Suppressor macrophage treated with lipopolysaccharide for 1 hour (primary cell): ENCODE measurements around the gene OR1J2.
A peak's percentile ranks its signal among the peaks of the same experiment; 100 is the strongest.
"Not testable (repeated sequence)": the region's sequence is repeated elsewhere in the genome, so short reads cannot be mapped to it uniquely, and the experiment has no call there.

Experiments used
- DNase-seq, 3 donors: peaks; one replicate each; pipeline ENCODE4 v3.0.0-alpha.2; 2020 to 2022

OR1J2 gene, protein sequence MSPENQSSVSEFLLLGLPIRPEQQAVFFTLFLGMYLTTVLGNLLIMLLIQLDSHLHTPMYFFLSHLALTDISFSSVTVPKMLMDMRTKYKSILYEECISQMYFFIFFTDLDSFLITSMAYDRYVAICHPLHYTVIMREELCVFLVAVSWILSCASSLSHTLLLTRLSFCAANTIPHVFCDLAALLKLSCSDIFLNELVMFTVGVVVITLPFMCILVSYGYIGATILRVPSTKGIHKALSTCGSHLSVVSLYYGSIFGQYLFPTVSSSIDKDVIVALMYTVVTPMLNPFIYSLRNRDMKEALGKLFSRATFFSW

DNA sequence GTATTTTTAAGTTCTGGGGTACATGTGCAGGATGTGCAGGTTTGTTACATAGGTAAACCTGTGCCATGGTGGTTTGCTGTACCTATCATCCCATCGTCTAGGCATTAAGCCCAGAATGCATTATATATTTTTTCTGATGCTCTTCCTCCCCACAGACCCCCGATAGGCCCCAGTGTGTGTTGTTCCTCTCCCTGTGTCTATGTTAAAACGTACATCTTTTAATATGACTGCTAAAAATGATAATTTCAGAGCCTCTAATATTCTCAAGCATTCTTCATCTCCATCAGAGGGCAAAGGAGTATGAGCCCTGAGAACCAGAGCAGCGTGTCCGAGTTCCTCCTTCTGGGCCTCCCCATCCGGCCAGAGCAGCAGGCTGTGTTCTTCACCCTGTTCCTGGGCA is at the start of gene OR1J2:
Gene OR1J2 (plus strand): TSS at position 301 of the 400 bp plus-strand sequence. CDS start 0 bp downstream, at position 301.
- DNase-seq = no peak

DNA sequence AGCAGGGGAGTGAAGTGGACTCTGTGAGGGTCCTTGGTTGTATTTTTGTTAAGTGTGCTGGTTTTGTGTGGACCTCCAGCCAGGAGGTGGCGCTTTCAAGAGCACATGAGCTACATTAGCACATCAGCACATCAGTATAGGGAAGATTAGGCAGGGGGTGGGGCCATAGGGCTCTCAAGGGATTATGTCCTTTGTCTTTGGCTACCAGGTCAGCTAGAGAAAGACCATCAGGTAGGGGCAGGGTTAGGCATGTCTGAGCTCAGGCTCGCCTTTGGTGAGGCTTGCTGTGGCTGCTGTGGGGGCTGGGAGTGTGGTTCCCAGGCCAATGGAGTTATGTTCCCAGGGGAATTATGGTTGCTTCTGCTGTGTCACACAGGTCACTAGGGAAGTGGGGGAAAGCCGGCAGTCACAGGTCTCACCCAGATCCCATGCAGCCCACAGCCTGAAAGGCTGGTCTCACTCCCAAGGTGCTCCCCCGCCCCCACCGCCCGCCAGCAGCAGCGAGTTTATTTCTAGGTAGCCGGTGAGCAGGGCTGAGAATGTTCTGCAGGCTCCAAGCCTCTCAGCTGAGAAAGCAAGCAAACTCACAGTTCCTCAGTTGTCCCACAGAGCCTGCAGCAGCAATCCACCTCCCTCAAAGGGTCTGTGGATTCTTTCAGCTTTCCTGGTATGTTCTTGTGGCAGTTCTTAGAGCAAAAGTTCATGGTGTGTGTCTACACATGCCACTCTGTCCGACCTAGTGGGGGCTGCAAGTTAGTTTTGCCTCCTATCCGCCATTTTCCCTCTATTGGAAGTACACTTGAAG is 46.6 kb upstream of the OR1J2 start:
- DNase-seq = peak in 2 of 3 donors; percentile 14 to 20

DNA sequence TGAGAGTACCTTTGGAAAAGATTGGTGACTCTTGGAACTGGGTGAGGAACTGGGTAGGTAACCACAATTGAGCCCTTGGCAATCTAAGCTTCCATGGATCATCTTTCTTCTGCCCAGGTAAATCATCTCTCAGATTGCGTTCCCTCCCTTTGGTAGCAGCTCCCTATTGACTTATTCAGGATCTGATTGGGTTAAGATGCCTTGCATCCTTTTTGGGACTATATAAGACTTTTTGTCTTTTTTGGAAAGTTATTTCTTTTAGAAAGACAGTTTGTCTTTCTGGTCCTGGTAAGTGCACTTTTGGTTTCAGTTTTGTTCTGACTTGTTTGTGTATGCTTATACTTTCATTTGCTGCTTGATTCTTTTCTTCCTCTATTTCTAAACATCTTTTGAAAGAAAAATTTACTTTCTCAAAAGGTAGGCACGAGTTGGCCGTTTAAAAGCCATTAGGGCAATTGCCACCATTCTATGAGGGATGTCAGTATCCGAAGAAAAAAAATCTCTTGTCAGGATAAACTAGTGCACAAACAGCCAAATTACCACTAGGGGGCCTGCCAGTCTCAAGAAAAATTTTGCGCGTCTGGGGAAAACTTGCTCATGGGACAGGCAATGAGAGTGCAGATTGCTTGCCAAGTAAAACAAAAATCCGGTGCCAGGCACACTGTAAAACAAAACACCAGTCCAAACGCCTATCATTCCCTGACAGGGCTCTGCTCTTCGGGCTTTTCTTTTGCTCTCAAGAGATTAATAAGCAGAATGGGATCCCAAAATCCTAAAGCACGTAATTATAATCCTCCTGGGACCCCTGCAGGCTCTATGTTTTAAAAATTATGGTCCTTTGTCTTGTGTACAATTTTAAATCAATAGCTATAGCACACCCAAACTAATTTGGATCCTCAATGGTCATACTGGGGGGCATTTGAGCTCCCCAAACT is 45.7 kb upstream of the OR1J2 start:
- DNase-seq = peak; percentile 81 to 87 (median 82)

DNA sequence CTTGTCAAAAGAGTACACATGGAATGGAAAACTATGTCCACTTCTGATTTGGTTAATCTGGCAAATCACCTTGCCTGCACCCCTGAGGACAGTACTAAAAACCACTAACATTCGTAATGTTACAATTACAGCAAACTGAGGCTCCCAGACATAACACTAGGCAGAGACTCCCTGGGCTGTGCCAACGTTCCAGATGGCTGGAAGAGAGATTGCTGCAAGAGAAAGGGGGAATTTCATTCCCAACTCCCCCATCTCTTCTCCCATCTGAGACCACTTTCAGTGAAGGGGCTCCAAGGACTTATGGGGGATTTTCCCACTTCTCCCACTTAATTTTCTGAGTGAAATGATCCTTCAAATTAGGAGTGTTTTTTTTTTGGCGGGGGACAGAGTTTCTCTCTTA is 44.1 kb upstream of the OR1J2 start:
- no peak for DNase-seq

DNA sequence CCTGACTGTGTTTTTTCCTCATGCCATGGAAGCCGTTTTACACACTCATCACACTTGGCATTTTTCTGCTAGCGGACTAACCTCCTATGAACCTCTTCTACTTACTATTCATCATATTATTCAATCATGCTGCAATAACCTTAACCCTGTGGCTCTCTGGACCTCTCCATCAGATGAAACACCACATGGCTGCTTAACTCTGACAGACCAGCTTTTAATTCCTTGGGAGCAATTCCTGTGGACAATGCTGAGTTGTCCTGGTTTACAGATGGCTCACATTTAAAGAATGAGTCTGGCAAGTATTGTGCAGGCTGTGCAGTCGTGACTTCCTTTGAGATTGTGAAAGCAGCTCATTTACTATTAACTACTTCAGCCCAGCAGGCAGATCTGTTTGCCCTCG is 41.9 kb upstream of the OR1J2 start:
- no peak for DNase-seq

DNA sequence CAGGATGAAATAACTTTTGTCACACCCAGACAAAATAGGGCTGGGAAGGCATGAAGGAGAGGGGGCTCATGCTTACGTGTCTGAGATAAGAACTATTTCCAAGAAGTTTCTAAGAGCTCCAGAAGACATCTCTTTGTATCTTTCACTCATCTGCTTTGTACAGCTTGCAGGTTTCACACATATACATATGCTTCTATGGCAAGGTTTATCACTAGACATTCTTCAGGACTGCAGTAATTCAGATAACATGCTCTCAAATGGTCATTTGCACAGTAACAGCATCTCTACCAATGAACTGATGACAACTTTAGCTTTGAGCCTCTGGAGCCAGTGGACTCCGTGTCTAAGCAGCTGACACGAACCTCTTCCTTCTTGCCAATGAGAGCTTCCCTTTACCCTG is 36.0 kb upstream of the OR1J2 start:
- no peak for DNase-seq

DNA sequence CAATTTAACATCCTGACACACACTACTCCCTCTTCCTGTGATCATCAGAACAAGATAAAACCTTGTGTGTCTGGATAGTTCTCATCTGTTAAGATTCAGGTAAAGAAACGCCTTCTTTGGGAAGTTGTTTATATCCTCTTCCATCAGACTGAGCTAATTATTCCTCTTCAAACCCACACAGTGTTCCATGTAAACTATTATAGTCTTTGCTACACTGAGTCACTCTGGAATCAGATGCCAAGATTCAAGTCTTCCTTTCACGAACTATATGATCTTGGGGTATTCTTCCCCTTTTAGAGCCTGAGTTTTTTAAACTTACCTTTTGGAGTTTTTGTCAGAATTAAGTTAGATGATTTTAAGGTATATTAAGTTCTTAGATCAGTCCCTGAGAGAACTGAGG is 34.9 kb upstream of the OR1J2 start:
- DNase-seq = no peak

DNA sequence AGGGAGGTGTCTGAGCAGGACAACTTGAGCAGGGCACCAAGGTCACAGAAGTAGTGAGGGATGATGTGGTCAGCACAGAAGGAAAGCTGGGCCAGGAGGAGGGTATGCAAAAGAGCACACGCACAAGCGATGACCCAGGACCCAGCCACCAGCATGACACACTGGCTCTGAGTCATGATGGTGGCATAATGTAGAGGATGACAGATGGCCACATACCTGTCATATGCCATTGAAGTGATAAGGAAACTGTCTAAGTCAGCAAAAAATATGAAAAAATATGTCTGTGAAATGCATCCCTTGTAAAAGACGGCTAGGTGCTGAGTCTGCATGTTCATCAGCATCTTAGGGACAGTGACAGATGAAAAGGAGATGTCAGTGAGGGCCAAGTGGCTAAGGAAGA is 33.3 kb upstream of the OR1J2 start:
- peak; percentile 25 to 33 (median 30) for DNase-seq

DNA sequence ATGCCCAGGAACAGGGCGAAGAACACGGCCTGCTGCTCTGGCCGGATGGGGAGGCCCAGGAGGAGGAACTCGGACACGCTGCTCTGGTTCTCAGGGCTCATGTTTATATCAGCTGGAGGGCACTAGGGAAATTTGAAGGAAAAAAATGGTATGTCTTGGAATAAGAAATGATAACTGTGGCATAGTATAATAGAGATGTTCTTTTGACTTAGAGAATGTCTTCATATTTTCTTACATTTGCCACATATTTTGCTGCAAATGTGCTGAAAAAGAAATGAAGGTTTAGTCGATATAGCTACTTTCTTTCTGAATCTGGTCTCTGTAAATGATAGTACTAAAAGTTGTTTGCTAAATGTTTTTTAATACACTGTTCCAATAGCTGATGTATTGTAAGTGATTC is 32.8 kb upstream of the OR1J2 start, which contains the start of gene OR1J1:
Gene OR1J1 (minus strand): TSS at position 101 of the 400 bp plus-strand sequence. CDS start 0 bp downstream, at position 101.
- no peak for DNase-seq

DNA sequence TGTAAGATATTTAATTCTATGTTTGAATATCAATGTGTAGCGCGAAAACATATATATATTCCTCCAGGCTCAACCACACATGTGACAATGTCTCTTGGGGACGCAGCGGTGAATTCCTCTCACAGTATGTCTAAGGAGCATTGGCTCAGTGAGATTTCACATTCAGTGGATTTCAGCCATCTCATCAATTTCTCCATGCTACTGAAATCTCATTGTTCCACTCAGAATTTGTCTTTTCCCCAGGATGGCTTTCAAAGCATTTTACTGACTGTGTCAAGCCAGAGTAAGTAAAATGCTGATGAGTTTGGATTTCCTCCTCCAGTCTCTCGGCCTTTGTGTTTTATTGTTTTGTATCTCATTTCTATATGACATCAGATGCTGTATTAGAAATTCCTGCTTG is 31.5 kb upstream of the OR1J2 start:
- DNase-seq = no peak

DNA sequence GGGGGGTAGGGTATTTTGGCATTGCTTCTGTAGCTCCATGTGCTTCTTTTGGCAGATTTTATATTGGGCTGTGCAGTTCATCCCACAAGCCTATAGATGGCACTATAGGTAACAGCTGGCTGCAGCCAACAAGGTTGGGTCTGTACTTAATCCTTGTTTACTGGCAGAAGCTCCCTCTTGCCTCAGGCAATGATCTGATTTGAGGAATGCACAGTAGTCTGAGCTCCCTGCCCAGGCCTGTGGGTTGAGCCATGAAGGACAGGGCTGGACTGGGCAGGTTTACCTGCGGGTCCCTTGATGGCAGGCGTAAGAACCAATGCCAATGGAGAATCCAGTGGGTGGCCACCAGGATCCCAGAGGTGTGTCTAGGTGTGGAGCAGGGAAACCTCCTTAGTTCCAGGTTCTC is 11.7 kb upstream of the OR1J2 start:
- DNase-seq = peak; percentile 24 to 55 (median 41)

DNA sequence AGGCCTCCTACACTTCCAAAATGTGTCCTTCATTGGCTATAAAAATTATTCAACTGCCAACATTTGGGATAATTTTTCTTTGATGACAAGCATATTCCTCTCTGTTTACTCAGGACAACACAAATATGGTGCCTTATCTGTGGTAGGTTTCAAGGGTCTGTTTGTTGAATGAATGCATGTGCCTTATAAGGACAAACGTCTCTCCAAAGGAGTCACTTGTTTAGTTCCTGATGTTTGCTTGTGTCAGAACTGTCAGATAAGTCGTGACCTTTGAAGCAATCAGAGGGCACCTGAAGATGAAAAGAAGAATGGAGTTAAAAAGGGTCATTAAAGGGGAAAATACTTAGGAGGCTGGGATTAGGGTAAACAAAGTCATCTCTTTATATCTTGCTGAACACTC is 3.6 kb upstream of the OR1J2 start:
- DNase-seq = no peak

DNA sequence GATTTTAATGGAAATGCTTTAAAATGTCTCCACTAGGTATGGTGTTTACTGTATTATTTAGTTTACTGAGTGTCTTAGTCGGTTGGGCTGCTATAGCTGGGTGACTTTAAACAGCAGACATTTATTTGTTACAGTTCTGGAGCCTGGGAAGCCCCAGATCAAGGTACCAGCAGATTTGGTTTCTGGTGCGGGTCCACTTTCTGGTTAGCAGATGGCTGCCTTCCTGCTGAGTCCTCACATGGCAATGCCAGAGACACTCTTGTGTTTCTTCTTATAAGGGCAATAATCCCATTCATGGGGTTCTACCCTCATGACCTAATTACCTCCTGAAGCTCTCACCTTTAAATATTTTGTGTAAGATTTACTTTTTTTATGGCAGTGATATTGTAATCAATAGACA is 7.6 kb downstream of the OR1J2 start:
- DNase-seq = no peak

DNA sequence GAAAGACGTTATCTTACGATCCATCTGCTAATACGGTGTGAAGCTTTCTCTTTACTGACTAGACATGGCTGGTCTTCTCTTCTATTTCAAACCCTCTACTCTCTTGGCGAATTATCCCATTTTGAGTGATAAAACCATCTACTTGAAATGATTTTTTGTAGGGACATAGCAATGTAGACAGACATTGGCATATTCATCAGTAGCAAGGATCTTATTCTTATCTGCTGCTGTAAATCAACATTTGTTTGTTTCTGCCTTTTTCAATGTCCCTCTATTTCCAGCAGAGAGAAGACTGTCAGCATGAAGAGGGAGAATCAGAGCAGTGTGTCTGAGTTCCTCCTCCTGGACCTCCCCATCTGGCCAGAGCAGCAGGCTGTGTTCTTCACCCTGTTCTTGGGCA is 8.2 kb downstream of the OR1J2 start, which contains the start of gene OR1J4:
Gene OR1J4 (plus strand): TSS at position 301 of the 400 bp plus-strand sequence. CDS start 0 bp downstream, at position 301.
- no peak for DNase-seq

DNA sequence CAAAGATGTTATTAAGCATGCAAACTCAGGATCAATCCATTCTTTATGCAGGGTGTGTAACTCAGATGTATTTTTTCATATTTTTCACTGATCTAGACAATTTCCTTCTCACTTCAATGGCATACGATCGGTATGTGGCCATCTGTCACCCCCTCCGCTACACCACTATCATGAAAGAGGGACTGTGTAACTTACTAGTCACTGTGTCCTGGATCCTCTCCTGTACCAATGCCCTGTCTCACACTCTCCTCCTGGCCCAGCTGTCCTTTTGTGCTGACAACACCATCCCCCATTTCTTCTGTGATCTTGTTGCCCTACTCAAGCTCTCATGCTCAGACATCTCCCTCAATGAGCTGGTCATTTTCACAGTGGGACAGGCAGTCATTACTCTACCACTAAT is 8.8 kb downstream of the OR1J2 start:
- no peak for DNase-seq

DNA sequence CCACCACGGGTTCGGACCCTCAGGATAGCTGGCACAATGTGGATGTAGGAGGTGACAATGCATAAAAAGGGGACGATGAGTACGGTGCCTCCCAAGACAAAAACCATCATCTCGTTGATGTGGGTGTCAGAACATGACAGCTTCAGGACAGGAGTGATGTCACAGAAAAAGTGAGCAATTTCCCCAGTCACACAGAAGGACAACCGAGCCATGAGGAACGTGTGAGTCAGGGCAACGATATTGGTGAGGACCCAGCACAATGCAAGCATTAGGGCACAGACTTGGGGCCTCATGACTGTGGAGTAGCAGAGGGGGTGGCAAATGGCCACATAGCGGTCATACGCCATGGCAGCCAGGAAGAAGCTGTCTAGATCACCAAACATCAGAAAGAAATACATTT is 16.0 kb downstream of the OR1J2 start:
- DNase-seq = no peak

DNA sequence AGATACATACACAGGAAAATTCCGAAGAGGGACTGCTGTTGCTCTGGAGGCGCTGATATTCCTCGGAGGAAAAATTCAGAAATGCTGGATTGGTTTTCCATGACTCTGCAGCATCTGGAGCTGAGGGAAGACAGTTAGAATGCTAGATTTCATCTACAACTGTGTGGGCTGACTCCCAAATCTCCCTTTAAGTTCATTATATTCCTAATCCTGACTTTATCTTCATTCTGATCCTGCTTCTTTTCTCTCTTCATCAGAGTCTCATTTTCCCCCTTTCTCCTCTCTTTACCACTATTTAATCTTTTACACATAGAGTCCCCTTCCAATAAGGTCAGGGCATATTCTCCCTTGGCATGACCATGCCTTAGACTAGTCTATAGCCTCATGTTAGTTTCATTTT is 16.6 kb downstream of the OR1J2 start, which contains the start of gene OR1N1:
Gene OR1N1 (minus strand): TSS at position 101 of the 400 bp plus-strand sequence. CDS start 0 bp downstream, at position 101.
- DNase-seq = no peak

DNA sequence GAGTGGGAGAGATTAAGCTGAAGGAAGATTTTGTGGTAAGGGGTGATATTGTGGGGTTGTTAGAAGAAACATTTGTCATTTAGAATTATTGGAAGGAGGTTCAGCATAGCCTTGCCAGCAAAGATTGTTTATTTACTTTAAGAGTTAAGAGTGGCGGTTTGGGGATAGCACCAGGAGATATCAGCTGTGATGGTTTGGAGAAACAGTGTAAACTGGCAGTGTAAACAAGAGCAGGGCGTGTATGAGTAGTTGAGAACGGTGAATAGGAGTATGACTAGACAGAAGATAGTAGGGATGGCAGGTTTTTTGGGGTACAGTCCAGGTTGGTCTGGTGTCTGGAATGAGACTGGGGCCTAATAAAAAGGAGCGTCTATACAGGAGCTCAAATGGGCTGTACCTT is 20.6 kb downstream of the OR1J2 start:
- not testable (repeated sequence) for DNase-seq

DNA sequence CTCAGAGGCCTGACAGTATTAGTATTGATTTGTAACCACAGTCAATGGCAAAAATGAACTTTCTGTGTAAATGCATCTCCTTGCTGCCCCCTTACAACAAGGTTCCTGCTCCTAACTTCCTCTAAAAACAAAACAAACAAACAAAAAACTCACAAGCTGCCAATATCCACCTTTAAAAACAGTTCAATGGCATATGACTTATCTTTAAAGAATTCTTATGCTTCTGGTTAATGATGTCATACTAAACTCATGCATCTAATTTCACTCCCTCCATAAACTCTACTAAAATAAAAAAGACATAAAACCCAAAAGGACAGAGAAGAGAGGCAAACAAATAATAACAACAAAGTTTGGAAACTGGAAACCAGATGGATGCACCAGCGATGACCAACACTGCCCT is 25.5 kb downstream of the OR1J2 start:
- no peak for DNase-seq

DNA sequence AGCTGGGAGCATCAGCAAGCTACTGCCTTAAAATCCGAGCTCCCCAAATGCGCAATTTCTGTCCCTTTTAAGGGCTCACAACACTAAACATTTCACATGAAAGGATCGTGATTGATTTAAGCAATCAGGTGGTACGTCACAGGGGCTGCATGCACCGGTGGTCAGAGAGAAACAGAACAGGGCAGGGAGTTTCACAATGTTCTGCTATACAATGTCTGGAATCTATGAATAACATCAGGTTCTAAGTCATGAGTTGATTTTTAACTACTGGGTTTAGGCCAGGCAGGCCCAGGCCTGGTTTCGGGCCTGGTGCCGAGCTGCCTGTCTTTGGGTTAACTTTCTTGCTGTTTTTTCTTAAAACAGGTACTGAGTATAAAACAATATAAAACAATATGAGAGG is 26.5 kb downstream of the OR1J2 start:
- not testable (repeated sequence) for DNase-seq

DNA sequence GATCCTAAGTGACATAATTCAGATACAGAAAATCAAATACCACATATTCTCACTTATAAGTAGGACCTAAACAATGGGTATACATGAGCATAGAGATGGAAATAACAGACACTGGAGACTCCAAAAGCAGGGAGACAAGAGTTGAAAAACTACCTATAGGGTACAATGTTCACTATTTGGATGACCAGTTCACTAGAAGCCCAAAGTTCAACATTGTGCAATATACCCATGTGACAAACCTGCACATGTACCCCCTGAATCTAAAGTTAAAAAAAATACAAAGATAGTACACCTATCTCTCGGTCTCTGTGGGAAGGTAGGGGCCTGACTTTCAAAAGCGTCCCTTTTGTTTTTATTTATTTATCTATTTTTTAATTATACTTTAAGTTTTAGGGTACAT is 28.2 kb downstream of the OR1J2 start:
- no peak for DNase-seq

DNA sequence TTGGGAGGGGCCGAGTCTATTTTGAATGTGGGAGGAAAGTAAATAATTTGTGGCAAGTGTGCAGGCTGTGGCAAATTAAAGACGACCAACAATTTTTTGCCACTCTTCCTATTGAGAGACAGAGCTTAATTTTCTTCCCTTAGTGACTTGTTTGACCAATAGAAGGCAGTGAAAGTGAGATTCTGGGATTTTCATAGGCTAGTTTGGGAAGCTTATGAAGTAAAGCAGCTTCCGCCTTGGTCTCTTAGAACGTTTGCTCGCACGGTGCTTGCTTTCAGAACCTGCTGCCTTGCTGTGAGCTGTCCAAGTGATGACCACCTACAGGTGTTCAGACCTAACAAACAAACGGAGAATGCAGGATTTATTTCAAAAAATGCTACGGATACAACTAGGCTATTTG is 35.6 kb downstream of the OR1J2 start:
- DNase-seq = no peak

DNA sequence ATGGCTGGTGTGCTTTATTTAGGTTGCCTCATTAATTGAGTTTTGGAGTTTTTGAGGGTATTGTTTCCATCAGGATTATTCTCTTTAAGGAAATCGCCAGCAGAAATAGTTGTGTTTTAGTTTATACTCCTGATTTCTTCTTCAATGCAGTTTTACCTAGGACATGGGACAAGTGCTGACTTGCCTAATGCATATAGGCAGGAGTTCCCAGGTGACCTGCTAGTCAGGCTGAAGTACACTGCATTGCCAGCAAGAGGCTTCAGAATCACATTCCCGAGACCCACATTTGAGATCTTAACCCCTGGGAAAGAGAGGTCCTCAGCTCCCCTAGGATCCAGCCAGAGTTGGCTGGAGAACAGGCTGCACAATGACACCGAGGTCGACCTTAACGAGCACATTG is 40.8 kb downstream of the OR1J2 start:
- DNase-seq = no peak
